HG02973 (cell line): ENCODE measurements around the gene DSTN.

ENCODE experiments used
- ATAC-seq: cut with Tn5 transposase; IDR thresholded peaks from one replicate; pipeline ENCODE4 v1.9.1; 2021; ENCODE audit warnings: moderate library complexity; ENCODE audit not compliant: unreplicated experiment

The DSTN gene

GRCh38 chr20:17579369-17580039, 9.6 kb downstream of the DSTN start:
- no peak for ATAC-seq

DNA sequence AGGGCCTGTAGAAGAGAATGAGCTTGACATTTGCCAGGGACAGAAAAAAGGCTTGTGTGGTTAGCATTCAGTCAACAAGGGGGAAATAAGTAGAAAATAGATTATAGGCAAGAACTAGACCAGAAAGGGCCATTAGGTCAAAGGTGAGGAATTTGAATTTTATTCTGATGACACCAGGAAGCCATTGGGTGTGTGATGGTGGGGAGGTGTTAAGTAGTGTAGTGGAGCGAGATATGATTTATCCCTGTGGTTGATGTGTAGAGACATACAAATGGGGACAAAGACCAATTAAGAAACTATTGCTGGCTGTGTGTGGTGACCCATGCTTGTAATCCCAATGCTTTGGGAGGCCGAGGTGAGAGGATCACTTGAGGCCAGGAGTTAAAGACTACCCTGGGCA, 11.0 kb downstream of the DSTN start:
- ATAC-seq, result no peak

- no peak for ATAC-seq
Measured at GRCh38 chr20:17583126-17583525, 13.3 kb downstream of the DSTN start.

DNA sequence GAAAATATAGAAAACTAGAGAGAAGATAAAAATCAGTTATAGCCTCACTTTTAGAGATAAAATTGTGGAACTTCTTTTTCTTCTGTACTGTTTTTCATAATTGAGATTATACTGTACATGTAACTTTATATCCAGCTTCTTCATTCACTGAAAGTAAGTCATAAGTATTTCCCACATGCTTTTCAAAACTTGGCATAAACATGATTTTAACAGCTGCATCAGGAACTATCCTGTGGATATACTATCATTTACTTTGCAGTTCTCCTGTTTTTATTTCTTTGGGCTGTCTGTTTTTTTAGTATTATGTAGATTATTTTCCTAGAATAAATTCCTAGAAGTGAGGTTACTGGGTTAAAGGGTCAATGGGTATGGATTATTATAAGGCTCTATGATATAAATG, 14.8 kb downstream of the DSTN start:
- no peak for ATAC-seq

DNA sequence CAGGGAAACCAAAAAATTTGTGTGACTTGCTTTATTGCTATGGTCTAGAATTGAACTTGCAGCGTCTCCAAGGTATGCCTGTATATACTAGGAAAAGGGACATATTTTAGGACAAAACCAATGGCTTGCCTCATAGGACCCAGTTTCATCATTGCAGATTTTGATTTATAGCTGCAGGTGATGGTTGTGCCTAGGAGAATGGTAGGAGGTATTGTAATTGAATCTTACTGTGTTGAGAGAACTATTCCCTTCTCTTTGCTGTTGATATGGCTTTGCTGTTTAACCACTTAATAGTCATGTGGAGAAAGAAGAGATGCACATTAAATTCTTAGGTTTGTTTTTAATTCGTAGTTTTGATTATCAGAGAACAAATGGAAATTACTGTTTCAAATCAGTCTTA, 16.4 kb downstream of the DSTN start:
- no peak for ATAC-seq

GRCh38 chr20:17587148-17587547, 17.3 kb downstream of the DSTN start:
- ATAC-seq, result no peak

- no peak for ATAC-seq
Measured at GRCh38 chr20:17587824-17588223, 17.9 kb downstream of the DSTN start.

GRCh38 chr20:17589161-17589834, 19.4 kb downstream of the DSTN start:
- ATAC-seq, result no peak

DNA sequence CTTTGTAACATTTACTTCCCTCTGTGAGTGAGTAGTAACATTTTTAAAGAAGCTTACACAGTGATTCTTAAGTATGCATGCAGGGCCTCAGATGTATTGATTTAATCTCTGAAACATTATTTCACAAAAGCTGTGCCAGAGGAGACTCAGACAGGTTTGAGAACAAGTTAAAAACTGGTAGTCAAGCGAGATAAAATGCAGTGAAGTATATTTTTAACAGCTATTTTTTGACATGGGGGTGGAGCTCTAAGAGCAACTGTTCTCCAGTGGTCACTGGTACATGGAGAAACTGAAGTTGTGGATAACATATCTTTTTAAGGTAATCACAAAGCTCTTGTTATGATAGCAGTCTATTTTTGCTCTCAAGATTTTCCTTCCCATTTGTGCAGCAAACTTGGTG, 20.4 kb downstream of the DSTN start:
- no peak for ATAC-seq

GRCh38 chr20:17593902-17594301, 24.0 kb downstream of the DSTN start:
- no peak for ATAC-seq

DNA sequence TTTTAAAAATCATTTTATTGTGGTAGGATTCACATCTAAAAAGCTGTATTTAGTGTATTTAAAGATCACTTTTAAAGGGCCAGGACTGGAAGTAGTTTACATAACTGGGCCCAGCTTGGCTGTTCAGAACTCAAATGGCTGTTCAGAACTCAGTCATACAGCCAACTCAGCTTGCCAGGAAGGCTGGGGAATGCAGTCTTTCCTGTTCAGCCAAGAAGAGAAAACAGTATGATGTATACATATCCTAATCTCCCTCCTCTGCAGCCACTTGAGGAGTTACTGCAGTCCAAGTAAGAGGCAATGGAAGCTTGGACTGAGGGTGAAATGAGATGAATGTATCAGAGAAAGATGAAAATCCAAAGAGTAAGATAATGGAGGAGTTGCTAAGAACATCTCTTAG, 24.6 kb downstream of the DSTN start:
- no peak for ATAC-seq

- no peak for ATAC-seq
Measured at GRCh38 chr20:17595856-17596255, 26.0 kb downstream of the DSTN start.

DNA sequence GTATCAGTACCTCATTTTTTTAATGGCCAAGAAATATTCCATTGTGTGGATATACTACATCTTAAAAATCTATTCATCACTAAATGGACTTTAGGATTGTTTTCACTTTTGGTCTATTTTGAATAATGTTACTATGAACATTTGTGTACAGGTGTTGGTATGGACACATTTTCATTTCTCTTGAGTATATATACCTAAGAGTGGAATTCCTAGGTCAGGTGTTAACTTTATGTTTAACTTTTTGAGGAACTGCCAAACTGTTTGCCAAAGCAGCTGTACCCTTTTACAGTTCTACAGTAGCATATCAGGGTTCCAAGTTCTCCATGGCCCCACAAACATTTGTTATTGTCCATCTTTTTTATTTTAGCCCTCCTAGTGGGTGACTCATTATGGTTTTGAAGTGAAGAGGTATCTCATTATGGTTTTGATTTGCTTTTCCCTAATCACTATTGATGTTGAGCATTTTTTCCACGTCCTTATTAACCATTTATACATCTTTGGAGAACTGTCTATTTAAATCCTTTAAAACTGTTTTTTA, 28.2 kb downstream of the DSTN start:
- ATAC-seq, result no peak

DNA sequence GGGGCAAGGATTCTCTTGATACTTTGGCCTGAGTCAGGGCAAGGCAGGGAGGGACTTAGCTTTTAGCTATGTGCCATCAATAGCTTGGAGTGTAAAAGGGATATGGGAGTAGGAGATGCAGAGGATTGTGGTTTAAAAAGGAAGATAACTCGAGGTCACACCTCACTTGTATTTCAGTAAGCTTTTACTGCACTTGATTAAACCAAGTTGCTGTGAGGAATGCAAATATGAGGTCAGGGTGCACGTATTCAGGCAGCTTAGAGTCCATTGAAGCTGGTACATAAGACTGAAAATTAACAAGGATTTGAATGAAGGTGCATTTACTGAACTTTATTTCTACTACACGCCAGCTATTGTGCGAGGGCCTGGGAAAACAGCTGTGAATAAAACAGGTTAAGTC, 32.1 kb downstream of the DSTN start:
- no peak for ATAC-seq

DNA sequence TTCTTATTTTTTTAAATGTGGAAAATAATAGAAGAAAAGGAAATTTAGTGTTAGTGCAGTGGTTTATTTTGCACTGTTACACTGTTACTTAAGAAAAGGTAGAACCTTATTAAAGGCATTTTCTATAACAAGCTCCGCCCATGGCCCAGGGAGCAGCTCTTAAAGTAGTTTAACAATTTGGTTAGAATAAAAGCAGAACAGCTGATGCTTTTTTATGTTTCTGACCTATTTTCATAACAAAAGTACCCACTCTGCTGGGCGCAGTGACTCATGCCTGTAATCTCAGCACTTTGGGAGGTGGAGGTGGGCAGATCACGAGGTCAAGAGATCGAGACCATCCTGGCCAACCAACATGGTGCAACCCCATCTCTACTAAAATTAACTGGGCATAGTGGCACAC, 32.6 kb downstream of the DSTN start:
- no peak for ATAC-seq

GRCh38 chr20:17605131-17605660, 35.3 kb downstream of the DSTN start:
- ATAC-seq, result no peak

- ATAC-seq, result no peak
Measured at GRCh38 chr20:17606001-17606400, 36.1 kb downstream of the DSTN start.

DNA sequence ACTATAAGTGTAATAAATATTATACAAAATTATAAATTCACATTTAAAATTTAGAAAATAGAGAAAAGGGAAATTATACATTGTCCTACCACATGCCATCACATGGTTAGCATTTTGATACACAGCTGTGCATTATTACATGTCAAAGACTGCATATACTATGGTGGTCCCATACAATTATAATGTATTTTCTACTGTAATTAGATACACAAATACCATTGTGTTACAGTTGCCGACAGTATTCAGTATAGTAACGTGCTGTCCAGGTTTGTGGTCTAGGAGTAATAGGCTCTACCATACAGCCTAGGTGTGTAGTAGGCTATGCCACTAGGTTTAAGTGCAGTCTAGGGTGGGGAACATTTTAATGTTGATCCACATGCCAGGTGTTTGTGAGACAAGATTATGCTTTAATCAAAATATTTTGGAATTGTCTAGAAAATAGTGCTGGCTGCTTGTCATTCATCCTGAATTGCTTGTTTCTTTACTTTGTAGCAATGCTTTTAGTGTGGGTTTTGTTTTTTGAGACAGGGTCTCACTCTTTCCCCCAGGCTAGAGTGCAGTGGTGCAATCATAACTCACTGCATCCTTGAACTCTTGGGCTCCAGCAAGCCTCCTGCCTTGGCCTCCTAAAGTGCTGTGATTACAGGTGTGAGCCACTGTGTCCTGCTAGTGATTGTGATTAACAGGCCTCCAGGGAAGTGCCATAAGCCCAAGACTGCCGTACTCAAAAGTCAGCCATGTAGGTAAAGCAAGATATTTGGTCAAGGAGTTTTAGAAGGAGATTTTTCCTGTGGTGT, 39.0 kb downstream of the DSTN start:
- no peak for ATAC-seq

- no peak for ATAC-seq
Measured at GRCh38 chr20:17609811-17610377, 40.0 kb downstream of the DSTN start.

GRCh38 chr20:17610566-17611289, 40.9 kb downstream of the DSTN start:
- no peak for ATAC-seq

DNA sequence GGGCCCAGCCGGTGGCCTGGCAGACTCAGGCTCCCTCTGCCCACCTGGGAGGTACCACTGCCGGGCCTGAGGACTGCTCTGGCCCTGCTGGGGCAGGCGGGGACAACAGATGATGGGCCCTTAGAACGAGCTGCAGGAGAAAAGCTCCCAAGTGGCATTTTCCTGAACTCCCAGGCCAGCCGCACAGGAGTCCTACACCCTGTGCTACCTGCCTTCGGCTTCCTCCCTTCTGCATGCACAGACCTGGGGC, 41.3 kb downstream of the DSTN start:
- no peak for ATAC-seq
